Type B pancreatic cell (in vitro differentiated cells): ENCODE measurements around the gene CXCR6. TPM values are rescaled to one million over a fixed set of nuclear protein-coding genes. Genes with fewer than 3 reads are reported as not detected.

ENCODE experiments used
- DNase-seq: peaks from one replicate; pipeline ENCODE4 v3.0.0; 2021; ENCODE audit warnings: mixed read lengths; ENCODE audit not compliant: unreplicated experiment; ENCODE audit errors: extremely low spot score
- H3K27ac Mint-ChIP-seq: 2 replicates; pipeline ENCODE4 v1.8.0; 2021; ENCODE audit warnings: mild to moderate bottlenecking, mixed read lengths
- H3K27me3 Mint-ChIP-seq: 2 replicates; pipeline ENCODE4 v1.8.0; 2021; ENCODE audit warnings: mixed read lengths
- H3K36me3 Mint-ChIP-seq: 2 replicates; pipeline ENCODE4 v1.8.0; 2021; ENCODE audit warnings: mixed read lengths
- H3K4me1 Mint-ChIP-seq: one replicate; pipeline ENCODE4 v1.8.0; 2021; ENCODE audit warnings: mixed read lengths; ENCODE audit not compliant: unreplicated experiment
- H3K4me3 Mint-ChIP-seq: 2 replicates; pipeline ENCODE4 v1.8.0; 2021; ENCODE audit warnings: mild to moderate bottlenecking, mixed read lengths
- H3K9me3 Mint-ChIP-seq: 2 replicates; pipeline ENCODE4 v1.8.0; 2021; ENCODE audit warnings: mixed read lengths
- total RNA-seq: library from RNA; stranded (reverse); gene quantifications from 2 replicates; pipeline ENCODE4 v1.2.1, GENCODE V29; 2021; ENCODE audit warnings: low replicate concordance
- TF ChIP-seq, protein P1 (sequence below): fragments of 200-600 bp; sonication (generic); conservative IDR thresholded peaks from 2 replicates; pipeline ENCODE4 v1.5.0; 2021; ENCODE audit warnings: antibody characterized with exemption, mild to moderate bottlenecking

CXCR6 gene
- total RNA-seq, 1 donor from 2014 or later: not detected

DNA sequence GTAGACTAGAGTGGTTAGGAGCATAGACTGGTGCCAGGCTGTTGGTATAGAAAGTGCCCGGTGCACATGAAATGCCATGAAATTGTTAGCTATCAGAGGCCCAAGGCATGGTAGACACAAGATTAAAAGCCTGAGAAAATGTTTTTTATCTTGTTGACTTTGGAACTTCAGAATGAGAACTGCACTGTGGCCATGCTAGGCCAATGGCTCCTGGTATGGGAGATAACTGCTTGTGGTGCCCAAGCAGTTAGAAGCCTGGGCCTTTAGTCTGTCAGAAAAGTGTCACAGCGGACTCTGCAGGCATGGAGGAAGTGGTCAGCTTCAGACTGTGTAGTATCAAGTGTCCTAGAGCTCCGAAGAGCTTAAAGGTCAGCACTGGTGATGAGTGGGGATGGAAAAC, 40.5 kb downstream of the CXCR6 start:
- no peak overlapping the region for H3K4me3 Mint-ChIP-seq

GRCh38 chr3:45984331-45985312, 41.4 kb downstream of the CXCR6 start:
- Mint-ChIP-seq H3K36me3 (peaks cover 7% of the 10 kb centered on the region), H3K4me1 (peaks cover 23% of the 10 kb centered on the region), H3K4me3 (no peak overlapping the region), H3K27me3 (no peaks in the 10 kb centered on the region), H3K9me3 (no peaks in the 10 kb centered on the region), H3K27ac (no peak overlapping the region)
- TF ChIP-seq, protein P1, sequence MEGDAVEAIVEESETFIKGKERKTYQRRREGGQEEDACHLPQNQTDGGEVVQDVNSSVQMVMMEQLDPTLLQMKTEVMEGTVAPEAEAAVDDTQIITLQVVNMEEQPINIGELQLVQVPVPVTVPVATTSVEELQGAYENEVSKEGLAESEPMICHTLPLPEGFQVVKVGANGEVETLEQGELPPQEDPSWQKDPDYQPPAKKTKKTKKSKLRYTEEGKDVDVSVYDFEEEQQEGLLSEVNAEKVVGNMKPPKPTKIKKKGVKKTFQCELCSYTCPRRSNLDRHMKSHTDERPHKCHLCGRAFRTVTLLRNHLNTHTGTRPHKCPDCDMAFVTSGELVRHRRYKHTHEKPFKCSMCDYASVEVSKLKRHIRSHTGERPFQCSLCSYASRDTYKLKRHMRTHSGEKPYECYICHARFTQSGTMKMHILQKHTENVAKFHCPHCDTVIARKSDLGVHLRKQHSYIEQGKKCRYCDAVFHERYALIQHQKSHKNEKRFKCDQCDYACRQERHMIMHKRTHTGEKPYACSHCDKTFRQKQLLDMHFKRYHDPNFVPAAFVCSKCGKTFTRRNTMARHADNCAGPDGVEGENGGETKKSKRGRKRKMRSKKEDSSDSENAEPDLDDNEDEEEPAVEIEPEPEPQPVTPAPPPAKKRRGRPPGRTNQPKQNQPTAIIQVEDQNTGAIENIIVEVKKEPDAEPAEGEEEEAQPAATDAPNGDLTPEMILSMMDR: no peak
- DNase-seq: no peak

More for the DNA sequence above, 40.5 kb downstream of the CXCR6 start:
- Mint-ChIP-seq H3K9me3 (no peaks in the 10 kb centered on the region), H3K36me3 (peaks cover 13% of the 10 kb centered on the region), H3K4me1 (peaks cover 21% of the 10 kb centered on the region), H3K27ac (no peak overlapping the region), H3K27me3 (no peaks in the 10 kb centered on the region)
- DNase-seq: no peak
- TF ChIP-seq, protein P1: no peak

GRCh38 chr3:45985532-45986302, 42.5 kb downstream of the CXCR6 start:
- Mint-ChIP-seq H3K36me3 (peaks cover 9% of the 10 kb centered on the region), H3K4me1 (peaks cover 27% of the 10 kb centered on the region), H3K27ac (peak overlapping the region; percentile 27), H3K4me3 (no peak overlapping the region), H3K27me3 (no peaks in the 10 kb centered on the region), H3K9me3 (no peaks in the 10 kb centered on the region)
- DNase-seq: no peak
- TF ChIP-seq, protein P1: no peak

DNA sequence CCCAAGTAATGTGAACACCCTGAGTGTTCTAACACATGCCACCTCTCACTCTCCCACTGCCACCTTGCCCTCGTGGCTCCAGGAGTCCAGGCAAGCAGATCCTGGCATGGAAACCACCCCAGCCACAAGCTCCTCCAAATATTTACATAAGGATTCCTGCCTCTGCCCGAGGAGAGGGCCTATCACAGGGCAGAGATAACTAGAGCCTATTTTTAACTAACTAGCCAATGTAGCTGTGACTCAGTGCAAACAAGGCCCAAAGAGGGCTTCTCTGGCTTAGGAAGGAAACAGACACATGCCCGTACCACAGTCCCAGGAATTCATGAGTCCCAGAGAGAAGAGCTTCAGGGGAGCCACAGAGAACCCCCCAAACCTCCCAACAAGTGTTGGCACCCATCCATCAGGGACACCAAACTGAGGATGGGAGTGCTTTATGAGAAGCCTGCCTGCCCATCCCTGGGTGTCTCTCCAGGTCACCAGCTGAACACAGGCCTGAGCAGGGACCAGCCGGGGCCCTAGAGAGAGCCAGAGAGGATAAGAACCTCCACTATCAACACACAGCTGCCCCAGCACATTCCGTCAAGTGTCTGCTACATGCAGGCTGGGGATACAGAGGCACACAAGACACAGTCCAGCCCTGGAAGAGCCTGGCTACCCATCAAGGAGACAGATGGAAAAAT, 43.2 kb downstream of the CXCR6 start:
- Mint-ChIP-seq H3K27me3 (no peaks in the 10 kb centered on the region), H3K9me3 (no peaks in the 10 kb centered on the region), H3K4me3 (peak overlapping the region; percentile 13), H3K4me1 (peaks cover 27% of the 10 kb centered on the region), H3K27ac (peak overlapping the region; percentile 27), H3K36me3 (peaks cover 3% of the 10 kb centered on the region)
- DNase-seq: no peak
- TF ChIP-seq, protein P1: no peak
